Prostate gland (tissue), 2 donors: ENCODE measurements around the gene SPAG7.

Source experiments
- CTCF ChIP-seq, 4 experiments: fragments of 200-600 bp in 2 of 4; fragments of 450-650 bp in 2 of 4; sonication (generic) in 2 of 4; IDR thresholded peaks; 1 replicate in 3 of 4; 2 replicates in 1 of 4; pipeline ENCODE4 v1.5.1; 2016 to 2019; ENCODE audit warnings: antibody characterized with exemption in 4 of 4, mild to moderate bottlenecking in 2 of 4, moderate library complexity in 2 of 4
- POLR2A ChIP-seq: fragments of 450-650 bp; IDR thresholded peaks from one replicate; pipeline ENCODE4 v1.6.1; 2016; ENCODE audit warnings: antibody characterized with exemption, mild to moderate bottlenecking
- POLR2AphosphoS5 ChIP-seq: sonication (generic); formaldehyde crosslinking; IDR thresholded peaks from one replicate; pipeline ENCODE4 v1.6.1; 2017; ENCODE audit warnings: antibody characterized with exemption

DNA sequence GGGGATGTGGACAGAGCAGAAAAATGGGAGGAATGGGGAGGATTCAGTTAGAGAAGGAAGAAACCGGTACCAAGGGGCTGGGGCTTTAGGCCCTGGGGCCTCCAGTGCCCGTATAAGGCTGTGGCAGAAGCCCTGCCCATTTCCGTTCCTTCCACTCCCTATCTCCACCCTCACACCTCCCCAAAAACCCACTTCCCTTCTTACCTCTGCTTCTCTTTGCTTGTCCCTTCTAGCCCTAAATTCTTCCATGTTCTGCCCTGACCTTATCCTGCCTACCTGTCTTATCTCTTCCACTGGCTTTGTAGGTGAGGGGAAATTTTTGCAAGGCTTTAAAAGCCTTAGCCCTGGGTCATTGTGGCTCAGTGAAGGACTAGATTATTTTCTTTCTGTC, 23.5 kb downstream of the SPAG7 start:
- TF ChIP-seq CTCF (IDR thresholded peaks at IDR 0.05) = no peak
- TF ChIP-seq POLR2A = no peak
- no peak for TF ChIP-seq POLR2AphosphoS5
